NT2/D1 (cell line): ENCODE data around the gene PRSS57.

ENCODE experiments used
- SUZ12 ChIP-seq: IDR thresholded peaks from 2 replicates; pipeline ENCODE4 v1.6.1; 2011; ENCODE audit not compliant: insufficient read length, insufficient read depth; ENCODE audit errors: extremely low read depth
- YY1 ChIP-seq: IDR thresholded peaks from 2 replicates; pipeline ENCODE4 v1.6.1; 2011; ENCODE audit not compliant: insufficient read length, insufficient read depth

GRCh38 chr19:644363-644762 is 50.9 kb downstream of the PRSS57 start:
- TF ChIP-seq SUZ12 = no peak
- no peak for TF ChIP-seq YY1
